IPS-18a (cell line): ENCODE measurements around the gene GPR33.
"Not testable (repeated sequence)": the region's sequence is repeated elsewhere in the genome, so short reads cannot be mapped to it uniquely, and the experiment has no call there.

Source experiments
- H3K27ac ChIP-seq: one replicate; pipeline ENCODE4 v1.5.1; 2013; ENCODE audit warnings: low read length
- H3K27me3 ChIP-seq: one replicate; pipeline ENCODE4 v1.6.1; 2013; ENCODE audit warnings: mild to moderate bottlenecking, low read length; ENCODE audit not compliant: control insufficient read depth, insufficient read depth
- H3K36me3 ChIP-seq: one replicate; pipeline ENCODE4 v1.6.1; 2013; ENCODE audit warnings: low read depth, low read length; ENCODE audit not compliant: control insufficient read depth
- H3K4me1 ChIP-seq: one replicate; pipeline ENCODE4 v1.6.1; 2013; ENCODE audit warnings: low read depth, low read length; ENCODE audit not compliant: control insufficient read depth
- H3K4me3 ChIP-seq: one replicate; pipeline ENCODE4 v1.5.1; 2013; ENCODE audit warnings: low read length
- H3K9ac ChIP-seq: one replicate; pipeline ENCODE4 v1.6.1; 2013; ENCODE audit warnings: mild to moderate bottlenecking, low read length, moderate library complexity
- H3K9me3 ChIP-seq: one replicate; pipeline ENCODE4 v1.6.1; 2013; ENCODE audit warnings: low read depth, low read length; ENCODE audit not compliant: control insufficient read depth

GPR33 gene

DNA sequence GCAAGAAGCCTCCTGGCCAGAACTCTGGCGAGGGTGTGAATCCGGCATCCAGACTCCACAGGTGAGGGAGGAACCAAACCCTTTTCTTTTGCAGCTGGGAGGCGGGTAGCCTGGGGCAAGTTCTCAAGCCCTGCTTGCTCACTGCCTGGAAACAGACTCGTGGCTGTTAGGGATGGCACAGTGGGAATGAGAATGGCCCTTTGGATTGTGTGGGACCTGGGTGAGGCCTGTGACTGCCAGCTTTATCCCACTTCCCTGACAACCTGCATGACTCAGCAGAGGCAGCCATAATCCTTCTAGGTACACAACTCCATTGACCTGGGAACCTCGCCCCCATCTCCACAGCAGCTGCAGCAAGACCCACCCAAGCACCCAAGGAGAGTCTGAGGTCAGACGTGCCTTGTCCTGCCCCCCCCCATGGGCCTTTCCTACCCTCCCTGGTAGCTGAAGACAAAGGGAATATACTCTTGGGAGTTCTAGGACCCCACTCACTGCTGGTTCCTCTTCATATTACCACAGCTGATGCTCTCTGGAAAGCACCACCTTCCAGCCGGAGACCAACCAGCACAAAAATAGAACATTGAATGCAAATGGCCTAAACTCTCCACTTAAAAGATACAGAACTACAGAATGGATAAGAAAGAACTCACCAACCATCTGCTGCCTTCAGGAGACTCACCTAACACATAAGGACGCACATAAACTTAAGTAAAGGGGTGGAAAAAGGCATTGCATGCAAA, 5.1 kb upstream of the GPR33 start:
- Histone ChIP-seq H3K4me1 (no peaks in the 10 kb centered on the region), H3K27me3 (no peaks in the 10 kb centered on the region), H3K4me3 (no peak overlapping the region), H3K36me3 (no peaks in the 10 kb centered on the region), H3K27ac (no peak overlapping the region), H3K9me3 (no peaks in the 10 kb centered on the region), H3K9ac (no peak overlapping the region)

DNA sequence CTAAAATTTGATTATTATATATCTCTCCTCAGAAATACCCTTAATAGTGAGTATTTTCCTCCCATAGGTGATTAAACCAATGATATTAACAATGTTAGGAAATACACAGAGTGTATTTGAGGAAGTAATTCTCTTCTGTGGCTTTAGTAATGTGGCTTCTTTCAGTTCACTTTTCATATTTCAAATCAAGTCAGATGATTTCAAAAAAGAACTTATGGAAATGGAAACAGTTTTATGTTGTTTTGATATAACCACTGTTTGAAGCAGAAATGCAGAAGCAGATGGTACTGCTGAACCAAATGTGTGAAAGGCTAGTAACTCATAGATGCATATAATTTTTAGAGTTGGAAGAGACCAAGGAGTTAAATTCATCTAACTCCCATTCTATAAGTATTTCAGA, 1.9 kb upstream of the GPR33 start:
- Histone ChIP-seq H3K27me3 (no peaks in the 10 kb centered on the region), H3K36me3 (no peaks in the 10 kb centered on the region), H3K27ac (no peak overlapping the region), H3K9ac (no peak overlapping the region), H3K9me3 (no peaks in the 10 kb centered on the region), H3K4me1 (no peaks in the 10 kb centered on the region), H3K4me3 (no peak overlapping the region)

DNA sequence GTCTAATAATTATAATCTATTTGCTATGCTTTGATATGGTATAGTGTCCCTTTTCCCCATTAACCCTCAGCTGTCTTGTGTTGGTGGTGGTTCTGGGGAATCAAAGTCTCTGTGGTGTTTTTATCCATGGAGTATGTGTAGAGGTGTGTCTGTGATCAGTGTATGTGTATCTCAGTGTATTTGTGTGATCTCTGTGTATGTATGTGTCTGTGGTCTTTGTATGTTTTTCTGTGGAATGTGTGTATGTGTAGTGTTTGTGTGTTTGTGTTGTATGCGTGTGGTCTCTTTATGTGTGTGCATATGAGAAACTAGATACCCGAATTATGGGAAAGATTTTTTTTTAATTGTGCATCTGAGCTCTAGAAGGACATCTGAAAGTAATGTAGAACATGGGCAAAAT, 1.1 kb downstream of the GPR33 start:
- H3K9ac ChIP-seq, result no peak overlapping the region
- H3K4me3 ChIP-seq, result no peak overlapping the region
- H3K4me1 ChIP-seq, result no peaks in the 10 kb centered on the region
- H3K9me3 ChIP-seq, result no peaks in the 10 kb centered on the region
- H3K27me3 ChIP-seq, result no peaks in the 10 kb centered on the region
- no peak overlapping the region for H3K27ac ChIP-seq
- no peaks in the 10 kb centered on the region for H3K36me3 ChIP-seq

DNA sequence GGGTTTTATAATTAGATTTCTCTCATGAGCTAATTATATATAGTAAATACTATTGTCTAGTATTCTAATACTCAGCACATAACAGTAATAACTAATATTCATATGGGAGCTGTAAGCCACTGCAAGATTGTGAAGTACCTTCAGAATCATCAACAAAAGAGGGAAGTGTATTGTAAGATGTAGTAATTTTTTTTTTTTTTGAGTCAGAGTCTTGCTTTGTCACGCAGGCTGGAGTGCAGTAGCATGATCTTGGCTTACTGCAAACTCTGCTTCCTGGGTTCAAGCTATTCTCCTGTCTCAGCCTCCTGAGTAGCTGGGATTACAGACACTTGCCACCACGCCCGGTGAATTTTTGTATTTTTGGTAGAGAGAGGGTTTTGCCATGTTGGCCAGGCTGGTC, 3.1 kb downstream of the GPR33 start:
- H3K9ac ChIP-seq, result no peak overlapping the region
- no peaks in the 10 kb centered on the region for H3K36me3 ChIP-seq
- H3K27me3 ChIP-seq, result no peaks in the 10 kb centered on the region

DNA sequence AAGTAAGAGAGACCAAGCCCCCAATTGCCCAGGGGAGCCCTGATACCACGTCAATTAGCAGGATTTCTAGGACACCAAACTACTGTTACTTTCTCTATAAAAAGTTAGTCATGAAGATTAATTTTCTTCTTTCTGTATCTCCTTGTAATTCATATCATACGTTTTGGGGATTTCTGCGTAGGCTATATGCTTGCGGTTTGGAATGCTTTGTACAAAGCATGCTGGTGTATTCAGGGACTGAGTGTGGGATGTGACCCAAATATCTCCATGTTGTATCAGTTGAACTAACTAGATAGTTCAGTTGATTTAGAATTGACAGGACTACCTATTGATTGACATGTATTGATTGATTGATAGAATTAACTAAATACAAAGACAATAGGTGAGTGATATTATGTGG, 7.7 kb downstream of the GPR33 start:
- H3K9me3 ChIP-seq, result no peaks in the 10 kb centered on the region

More for the DNA sequence above, 3.1 kb downstream of the GPR33 start:
- H3K4me3 ChIP-seq, result no peak overlapping the region
- no peak overlapping the region for H3K27ac ChIP-seq
- H3K4me1 ChIP-seq, result no peaks in the 10 kb centered on the region
- H3K9me3 ChIP-seq, result no peaks in the 10 kb centered on the region

DNA sequence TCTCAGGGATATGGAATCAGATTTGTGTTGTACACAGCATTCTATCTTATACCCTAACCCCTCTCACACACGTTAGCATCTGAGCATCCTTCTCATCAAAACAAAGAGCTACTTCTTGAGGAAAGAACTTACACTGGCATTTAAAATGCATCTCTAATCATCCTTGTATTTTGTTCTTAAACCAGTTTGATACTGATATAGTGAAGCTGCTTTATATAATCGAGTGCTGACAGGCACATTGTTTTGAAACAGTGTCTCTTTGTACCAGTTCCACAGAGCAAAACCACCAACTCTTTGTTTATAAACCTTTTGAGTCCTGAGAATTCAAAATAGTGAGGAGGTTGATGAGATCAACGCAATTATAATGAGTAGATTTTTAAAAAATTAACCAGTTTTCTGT, 8.8 kb downstream of the GPR33 start:
- H3K4me3 ChIP-seq, result no peak overlapping the region
- no peaks in the 10 kb centered on the region for H3K4me1 ChIP-seq
- H3K9ac ChIP-seq, result no peak overlapping the region
- no peaks in the 10 kb centered on the region for H3K36me3 ChIP-seq
- H3K9me3 ChIP-seq, result no peaks in the 10 kb centered on the region
- H3K27me3 ChIP-seq, result no peaks in the 10 kb centered on the region
- H3K27ac ChIP-seq, result no peak overlapping the region

More for the DNA sequence above, 7.7 kb downstream of the GPR33 start:
- H3K27me3 ChIP-seq, result no peaks in the 10 kb centered on the region
- H3K4me1 ChIP-seq, result no peaks in the 10 kb centered on the region
- H3K27ac ChIP-seq, result no peak overlapping the region
- no peak overlapping the region for H3K9ac ChIP-seq
- no peak overlapping the region for H3K4me3 ChIP-seq
- H3K36me3 ChIP-seq, result no peaks in the 10 kb centered on the region

DNA sequence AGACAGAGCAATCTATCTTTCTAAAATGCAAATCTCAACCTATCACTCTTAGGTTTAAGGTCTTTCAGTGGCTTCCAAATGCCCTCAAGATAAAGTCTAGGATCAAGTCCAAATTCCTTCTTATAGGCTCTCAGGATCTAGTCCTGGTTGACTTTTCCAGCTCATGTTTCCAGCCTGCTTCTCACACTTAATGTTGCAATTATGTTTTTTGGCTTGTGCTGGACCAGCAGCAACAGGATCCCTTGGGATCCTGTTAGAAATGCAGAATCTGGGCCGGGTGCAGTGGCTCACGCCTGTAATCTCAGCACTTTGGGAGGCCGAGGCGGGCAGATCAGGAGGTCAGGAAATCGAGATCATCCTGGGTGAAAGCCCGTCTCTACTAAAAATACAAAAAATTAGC, 10.6 kb downstream of the GPR33 start:
- H3K4me1 ChIP-seq, result no peaks in the 10 kb centered on the region
- H3K27ac ChIP-seq, result no peak overlapping the region

DNA sequence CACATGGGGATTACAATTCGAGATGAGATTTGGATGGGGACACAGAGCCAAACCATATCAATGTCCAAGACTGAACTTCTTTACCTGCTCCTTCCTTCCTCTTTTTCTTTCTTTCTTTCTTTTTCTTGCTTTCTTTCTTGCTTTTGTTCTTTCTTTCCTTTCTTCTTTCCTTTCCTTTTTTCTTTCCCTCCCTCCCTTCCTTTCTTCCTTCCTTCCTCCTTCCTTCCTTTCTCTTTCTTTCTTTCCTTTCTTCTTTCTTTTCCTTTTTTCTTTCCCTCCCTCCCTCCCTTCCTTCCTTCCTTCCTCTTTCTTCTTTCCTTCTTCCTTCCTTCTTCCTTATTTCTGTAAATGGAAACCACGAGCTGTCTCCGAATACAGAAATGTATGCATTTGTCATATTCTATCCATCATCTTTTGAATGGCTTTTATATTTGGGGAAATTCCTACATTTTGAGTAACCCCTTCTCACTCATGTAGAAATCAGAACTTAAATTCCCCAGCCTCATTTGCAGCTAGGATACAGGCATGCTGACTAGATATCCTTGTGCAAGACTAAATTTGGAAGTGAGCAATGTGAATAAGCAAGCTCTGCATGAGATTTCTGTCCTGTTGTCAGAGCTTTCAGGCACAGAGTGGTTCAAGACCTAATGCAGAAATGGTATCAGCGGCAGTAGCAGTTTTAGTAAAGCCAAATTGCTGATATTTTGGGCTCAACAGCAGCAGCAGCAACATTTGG, 11.5 kb downstream of the GPR33 start:
- Histone ChIP-seq H3K27ac (no peak overlapping the region), H3K9ac (no peak overlapping the region), H3K9me3 (no peaks in the 10 kb centered on the region), H3K27me3 (no peaks in the 10 kb centered on the region), H3K4me3 (no peak overlapping the region), H3K36me3 (no peaks in the 10 kb centered on the region), H3K4me1 (no peaks in the 10 kb centered on the region)

More for the DNA sequence above, 10.6 kb downstream of the GPR33 start:
- Histone ChIP-seq H3K27me3 (no peaks in the 10 kb centered on the region), H3K36me3 (no peaks in the 10 kb centered on the region), H3K4me3 (no peak overlapping the region), H3K9me3 (no peaks in the 10 kb centered on the region), H3K9ac (no peak overlapping the region)

DNA sequence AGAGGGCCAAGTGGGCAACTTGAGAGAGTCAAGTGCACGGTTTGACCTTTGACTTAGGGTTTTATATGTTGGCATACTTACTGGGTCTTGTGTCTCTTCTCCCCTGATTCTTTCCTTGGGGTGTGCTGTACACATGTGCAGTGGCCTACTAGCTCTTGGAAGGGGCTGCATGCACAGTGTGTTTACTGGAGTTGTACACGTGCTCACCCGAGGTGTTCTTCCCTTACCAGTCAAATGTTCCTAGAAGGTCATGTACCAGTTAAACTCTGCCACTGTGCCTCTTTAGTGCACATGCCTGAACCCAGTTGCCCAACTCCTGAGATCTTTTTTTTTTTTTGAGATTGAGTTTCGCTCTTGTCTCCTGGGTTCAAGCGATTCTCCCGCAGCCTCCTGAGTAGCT, 21.3 kb downstream of the GPR33 start:
- Histone ChIP-seq H3K4me3 (no peak overlapping the region), H3K9me3 (no peaks in the 10 kb centered on the region), H3K9ac (no peak overlapping the region), H3K27ac (no peak overlapping the region), H3K27me3 (no peaks in the 10 kb centered on the region), H3K4me1 (no peaks in the 10 kb centered on the region), H3K36me3 (no peaks in the 10 kb centered on the region)

DNA sequence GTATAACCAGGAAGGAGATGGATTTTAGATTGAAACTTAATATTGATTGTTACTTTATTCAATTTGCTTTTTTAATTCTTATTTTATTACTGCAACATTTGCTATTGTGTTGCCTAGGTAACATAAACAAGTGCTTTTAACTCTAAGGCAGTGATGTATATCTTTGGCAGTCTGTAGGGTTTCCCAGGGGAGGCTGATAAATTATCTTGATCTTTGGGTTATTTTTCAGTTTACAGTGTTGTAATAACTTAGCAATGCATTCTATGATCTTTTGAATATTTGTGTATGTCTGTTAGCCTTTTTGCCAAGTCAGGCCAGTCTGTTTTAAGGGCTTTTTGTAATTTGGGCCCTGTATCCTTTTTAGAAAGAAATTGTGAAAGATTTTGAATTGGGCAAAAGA, 22.7 kb downstream of the GPR33 start:
- no peak overlapping the region for H3K9ac ChIP-seq
- no peaks in the 10 kb centered on the region for H3K36me3 ChIP-seq
- H3K4me3 ChIP-seq, result no peak overlapping the region
- no peak overlapping the region for H3K27ac ChIP-seq
- no peaks in the 10 kb centered on the region for H3K4me1 ChIP-seq
- H3K27me3 ChIP-seq, result no peaks in the 10 kb centered on the region
- H3K9me3 ChIP-seq, result no peaks in the 10 kb centered on the region

DNA sequence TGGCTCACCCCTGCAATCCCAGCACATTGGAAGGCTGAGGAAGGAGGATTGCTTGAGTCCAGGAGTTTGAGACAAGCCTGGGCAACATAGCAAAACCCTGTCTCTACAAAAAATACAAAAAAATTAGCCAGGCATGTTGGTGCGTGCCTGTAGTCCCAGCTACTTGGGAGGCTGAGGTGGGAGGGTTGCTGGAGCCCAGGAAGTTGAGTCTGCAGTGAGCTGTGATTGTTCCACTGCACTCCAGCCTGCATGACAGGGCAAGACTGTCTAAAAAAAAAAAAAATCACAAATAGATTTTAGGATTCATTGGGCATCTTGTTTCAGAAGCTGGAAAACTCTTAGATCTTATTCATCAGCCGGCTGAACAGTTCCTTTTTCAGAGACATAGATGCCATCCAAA, 25.4 kb downstream of the GPR33 start:
- H3K4me3 ChIP-seq, H3K27me3 ChIP-seq, H3K9ac ChIP-seq, H3K4me1 ChIP-seq, H3K9me3 ChIP-seq, H3K36me3 ChIP-seq, H3K27ac ChIP-seq: not testable (repeated sequence)

DNA sequence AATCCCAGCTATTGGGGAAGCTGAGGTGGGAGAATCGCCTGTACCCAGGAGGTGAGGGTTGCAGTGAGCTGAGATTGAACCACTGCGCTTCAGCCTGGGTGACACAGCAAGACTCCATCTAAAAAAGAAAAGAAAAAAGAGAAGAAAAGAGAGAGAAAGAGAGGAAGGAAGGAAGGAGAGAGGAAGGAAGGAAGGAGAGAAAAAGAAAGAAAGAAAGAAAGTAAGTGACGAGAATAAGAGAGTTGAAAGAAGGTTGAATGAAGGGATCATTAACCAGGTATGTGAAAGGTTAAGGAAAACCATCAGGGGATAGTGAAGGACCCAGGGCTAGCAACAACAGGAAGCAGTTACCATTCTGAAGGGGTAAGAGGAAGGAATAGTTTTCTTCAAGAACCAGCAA, 26.3 kb downstream of the GPR33 start:
- Histone ChIP-seq H3K27me3 (no peaks in the 10 kb centered on the region), H3K36me3 (no peaks in the 10 kb centered on the region), H3K4me1 (peaks cover 9% of the 10 kb centered on the region), H3K9ac (no peak overlapping the region), H3K4me3 (no peak overlapping the region), H3K27ac (no peak overlapping the region), H3K9me3 (no peaks in the 10 kb centered on the region)
